HUDEP-2 (cell line): ENCODE results near the gene PLA2G4F.

Source experiments
- DNase-seq, 76 experiments: peaks; one replicate each; lab custom pipeline; 2025; ENCODE audit not compliant: unreplicated experiment in 76 of 76; lab: John Stamatoyannopoulos, UW

PLA2G4F gene

DNA sequence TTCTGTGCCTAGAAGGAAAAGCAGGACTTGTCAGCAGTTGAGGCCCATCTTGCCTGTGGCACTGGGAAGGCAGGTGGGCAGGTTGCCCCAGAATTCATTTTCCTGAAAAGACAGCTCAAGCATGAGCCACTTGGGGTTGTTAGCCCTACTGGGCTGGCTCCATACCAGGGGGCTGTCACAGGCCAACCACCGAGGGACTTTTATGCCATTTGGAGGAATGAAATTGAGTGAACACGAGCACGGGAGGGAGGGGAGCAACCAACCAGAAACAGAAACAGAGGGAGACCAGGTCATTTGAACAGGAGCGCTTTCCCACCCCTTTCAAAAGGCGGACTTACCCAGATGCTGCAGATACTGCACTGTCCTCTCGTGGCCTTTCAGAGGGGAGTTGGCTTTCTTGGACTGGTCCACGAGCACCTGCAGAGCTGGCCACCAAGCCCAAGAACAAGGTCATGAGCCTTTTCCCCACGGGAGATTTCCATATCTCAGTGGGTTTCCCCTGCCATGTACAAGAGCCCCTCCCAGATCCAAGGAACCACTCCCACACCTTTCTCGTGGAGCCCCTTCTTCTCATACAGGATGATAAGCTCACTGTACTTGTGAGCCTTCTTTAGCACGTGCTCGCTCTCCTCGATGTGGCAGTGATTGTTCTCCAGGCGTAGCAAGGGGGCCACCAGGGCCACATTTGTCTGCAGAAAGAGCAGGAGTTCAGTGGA, 9.9 kb upstream of the PLA2G4F start:
- no peak for DNase-seq

GRCh38 chr15:42165106-42165505, 8.7 kb upstream of the PLA2G4F start:
- DNase-seq = no peak

DNA sequence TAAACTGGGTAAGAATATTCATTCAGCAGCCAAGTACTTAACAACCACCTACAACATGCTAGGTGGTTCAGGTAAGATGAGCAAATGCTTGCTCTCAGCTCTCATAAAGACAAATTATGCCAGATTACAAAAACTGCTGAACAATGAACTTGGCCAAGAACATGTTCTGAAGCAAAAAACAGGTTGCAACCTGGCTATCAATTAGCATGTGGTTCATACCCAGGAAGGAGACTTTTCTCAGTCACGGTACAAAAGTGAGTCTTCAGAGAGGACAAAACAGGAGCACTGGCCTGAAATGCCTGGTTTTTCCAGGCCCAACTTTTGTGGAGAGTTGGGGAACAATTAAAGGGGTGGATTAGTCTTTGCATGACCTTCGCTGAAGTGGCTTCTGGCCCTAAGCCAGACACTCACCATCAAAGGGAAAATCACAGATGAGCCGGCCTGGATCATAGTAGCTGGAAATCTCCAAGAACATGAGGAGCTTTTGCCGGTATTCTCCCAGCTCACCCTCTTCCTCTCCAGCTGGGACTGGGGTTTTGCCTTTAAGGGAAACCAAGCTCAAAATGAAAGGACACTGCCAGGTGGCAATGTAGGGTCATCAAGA, 7.6 kb upstream of the PLA2G4F start:
- DNase-seq = no peak

- DNase-seq = no peak
Measured at GRCh38 chr15:42163291-42163690, 6.9 kb upstream of the PLA2G4F start.

DNA sequence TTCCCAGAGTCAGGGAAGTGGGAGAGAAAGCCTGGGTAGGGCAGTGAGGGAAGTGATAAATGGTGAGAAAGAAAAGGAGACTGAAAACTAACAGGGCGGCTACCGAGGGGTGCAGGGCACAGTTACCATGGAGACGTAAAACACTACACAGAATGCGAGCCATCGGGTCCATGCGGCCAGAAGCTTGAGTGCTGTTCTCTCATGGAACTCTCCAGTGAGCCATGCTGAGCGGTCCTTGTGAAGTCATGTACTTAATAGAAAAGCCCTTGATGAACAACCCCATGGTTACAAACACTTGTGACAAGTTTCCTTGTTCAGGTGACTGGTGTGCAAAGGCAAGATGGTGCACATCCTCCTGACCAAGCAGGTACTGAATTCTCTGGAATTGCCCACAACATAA, 3.7 kb upstream of the PLA2G4F start:
- DNase-seq = no peak

- DNase-seq = no peak
Measured at GRCh38 chr15:42159381-42160015, 3.1 kb upstream of the PLA2G4F start.

GRCh38 chr15:42158941-42159340, 2.5 kb upstream of the PLA2G4F start:
- DNase-seq = no peak

DNA sequence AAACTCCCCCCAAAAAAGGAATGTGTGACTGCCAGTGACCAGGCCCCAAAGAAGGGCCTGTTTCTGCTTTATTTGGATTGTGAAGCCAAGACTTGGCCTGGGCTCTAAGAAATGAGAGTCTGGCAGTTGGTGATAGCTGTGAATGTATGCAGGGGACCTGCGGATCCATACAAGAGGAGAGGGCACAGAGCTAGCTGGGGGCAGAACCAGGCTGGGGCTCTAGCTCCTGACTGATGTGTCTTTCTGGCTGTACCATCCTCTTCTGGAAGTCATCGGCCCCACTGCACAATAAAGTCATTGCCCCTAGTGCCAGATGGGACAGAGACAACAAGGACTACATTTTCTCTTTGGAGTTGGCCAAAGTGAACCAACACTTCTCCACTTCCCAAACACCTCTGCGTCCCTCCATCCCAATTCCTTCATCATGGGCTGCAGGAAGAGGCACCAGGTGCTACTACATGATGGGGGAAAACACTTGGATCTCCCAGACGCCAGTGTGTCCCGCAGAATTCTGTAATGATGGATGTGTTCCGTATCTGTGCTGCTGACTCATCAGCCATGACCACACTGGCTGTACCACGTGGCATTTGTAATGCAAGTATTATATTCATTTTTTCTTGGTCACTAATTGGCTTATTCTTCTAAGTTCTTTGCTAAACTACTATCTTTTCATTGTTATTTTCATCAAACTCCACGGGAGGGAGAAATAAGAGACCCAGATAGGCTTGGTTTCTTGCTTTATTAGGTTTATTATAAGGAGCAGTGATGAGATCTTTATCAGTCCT, 1.7 kb upstream of the PLA2G4F start:
- no peak for DNase-seq

GRCh38 chr15:42157381-42157780, 945 bp upstream of the PLA2G4F start:
- DNase-seq = no peak

GRCh38 chr15:42155546-42156242, 742 bp downstream of the PLA2G4F start:
- DNase-seq = no peak

DNA sequence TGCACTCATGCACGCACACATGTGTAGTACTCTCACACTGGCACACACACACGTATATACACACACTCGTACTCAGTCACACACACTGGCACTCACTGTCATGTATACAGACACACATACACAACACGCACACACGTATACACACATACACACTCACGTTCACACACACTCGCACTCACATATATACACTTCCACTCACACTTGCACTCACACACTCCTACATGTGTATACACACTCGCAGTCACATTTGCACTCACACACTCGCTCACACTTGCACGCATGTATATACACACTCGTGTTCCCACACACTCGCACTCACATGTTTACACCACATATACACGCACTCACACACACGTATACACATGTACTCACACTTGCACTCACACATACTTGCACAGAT, 1.5 kb downstream of the PLA2G4F start:
- DNase-seq = no peak

DNA sequence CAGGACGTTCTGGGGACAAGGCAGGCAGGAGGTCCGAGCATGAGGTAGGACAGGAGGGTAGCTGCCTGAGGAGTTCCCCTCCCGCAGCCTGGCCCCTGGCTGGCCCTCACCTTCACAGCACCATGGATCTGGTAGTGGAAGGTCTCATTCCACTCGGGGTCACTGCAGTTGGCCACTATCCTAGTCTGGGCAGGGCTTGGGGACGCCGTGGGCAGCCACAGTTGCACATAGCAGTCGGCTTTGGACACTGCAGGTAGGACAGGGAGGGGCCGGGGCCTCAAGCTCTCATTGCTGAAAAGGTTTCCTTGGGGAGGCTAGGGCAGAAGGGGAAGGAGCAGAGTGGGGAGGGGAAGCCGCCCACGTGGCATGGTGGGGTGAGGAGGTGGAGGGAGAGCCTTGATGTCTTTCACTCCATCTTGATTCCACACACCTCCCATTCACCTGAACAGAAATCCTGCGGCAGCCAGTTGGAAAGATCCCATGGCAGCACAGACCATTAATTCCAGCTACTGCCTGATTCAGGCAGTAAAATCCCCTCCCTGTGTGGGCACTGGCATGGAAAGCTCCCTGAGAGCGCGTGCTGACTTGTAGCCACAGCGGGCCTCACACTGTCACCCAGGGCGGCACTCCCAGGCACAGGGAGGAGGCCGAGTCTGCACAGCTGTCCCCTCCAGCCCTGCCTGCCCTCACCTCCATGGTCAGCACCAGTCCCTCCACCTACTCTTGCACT, 2.1 kb downstream of the PLA2G4F start:
- DNase-seq = no peak

GRCh38 chr15:42153874-42154211, 2.6 kb downstream of the PLA2G4F start:
- DNase-seq = no peak

GRCh38 chr15:42152921-42153698, 3.3 kb downstream of the PLA2G4F start:
- DNase-seq = no peak

DNA sequence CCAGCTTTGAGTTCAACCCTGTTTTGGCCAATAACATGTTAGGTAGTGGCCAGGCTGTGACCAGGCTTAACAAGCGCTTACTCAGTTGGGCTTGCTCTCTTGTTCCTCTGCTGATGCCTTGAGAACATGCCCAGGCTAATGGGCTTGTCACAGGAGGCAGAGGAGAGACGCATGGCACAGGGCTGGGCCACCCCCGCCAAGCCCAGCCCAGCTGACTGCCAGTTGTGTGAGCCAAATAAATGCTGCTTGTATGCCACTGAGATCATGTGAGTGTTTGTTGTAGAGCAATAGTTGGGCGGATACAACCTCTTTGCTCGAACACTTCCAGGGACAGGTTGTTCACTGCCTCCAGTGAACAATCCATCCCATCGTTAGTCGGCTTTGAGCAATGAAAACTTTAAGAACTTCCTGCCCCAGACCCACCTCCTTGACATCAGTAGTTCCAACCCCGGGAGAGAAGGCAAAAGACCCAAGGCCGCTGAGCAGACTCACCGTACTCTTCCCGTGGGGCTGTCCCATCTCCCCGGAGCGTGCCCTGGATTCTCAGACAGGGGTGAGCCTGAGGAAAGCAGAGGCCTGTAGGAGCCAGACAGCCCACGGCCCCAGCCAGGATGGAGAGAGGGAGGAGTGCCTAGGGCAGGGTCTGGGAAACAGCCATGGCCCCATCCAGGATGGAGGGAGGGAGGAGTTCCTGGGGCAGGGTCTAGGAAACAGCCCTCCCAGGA, 4.1 kb downstream of the PLA2G4F start:
- peak in 16 of 76 experiments; percentile 6 to 43 (median 18) for DNase-seq

DNA sequence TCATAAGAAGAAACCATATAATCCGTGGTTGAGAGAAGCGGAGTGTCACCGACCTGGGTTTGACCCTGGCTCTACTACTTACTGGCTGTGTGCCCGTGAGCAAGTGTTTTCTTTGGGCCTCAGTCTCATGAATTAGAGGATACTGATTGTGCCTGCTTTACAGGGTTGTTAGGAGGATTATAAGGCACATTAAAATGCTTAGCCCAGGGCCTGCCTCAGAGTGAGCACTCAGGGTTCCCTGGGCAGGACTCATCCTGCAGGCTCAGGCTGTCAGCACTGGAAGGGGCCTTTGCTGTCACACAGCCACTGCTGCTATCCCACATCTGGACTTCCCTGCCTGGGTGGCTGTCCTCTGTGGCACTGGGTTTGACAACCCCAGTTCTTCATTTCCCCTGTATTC, 4.7 kb downstream of the PLA2G4F start:
- DNase-seq = no peak

GRCh38 chr15:42151141-42151561, 5.3 kb downstream of the PLA2G4F start:
- DNase-seq = no peak

- no peak for DNase-seq
Measured at GRCh38 chr15:42150219-42150970, 6.0 kb downstream of the PLA2G4F start.
